Spleen (tissue), 13 donors: ENCODE results near the gene PTP4A2. TPM values are rescaled to one million over a fixed set of nuclear protein-coding genes. Genes with fewer than 3 reads are reported as not detected.
A peak's percentile ranks its signal among the peaks of the same experiment; 100 is the strongest.

Experiments
- DNase-seq: peaks from one replicate; pipeline ENCODE4 v3.0.0-alpha.2; 2020
- H3K27ac ChIP-seq, 8 donors: fragments of 200-600 bp; sonication (generic) in 7 of 8; 1 replicate in 4 of 8; 2 replicates in 4 of 8; pipeline versions ENCODE4 v1.5.0 to v1.8.0; 2016 to 2021; ENCODE audit warnings: inconsistent platforms in 4 of 8, mild to moderate bottlenecking in 4 of 8, moderate library complexity in 1 of 8
- H3K27me3 ChIP-seq, 7 donors: fragments of 200-600 bp; sonication (generic) in 6 of 7; replicated peaks in 1 of 7; 1 replicate in 4 of 7; 2 replicates in 3 of 7; pipeline versions ENCODE4 v1.5.0 to v1.8.0; 2016 to 2021; ENCODE audit warnings: inconsistent platforms in 3 of 7, mild to moderate bottlenecking in 1 of 7
- H3K36me3 ChIP-seq, 6 donors: fragments of 200-600 bp; sonication (generic) in 5 of 6; 1 replicate in 4 of 6; 2 replicates in 2 of 6; pipeline versions ENCODE4 v1.5.0 to v1.8.0; 2016 to 2021; ENCODE audit warnings: inconsistent platforms in 2 of 6
- H3K4me1 ChIP-seq, 6 donors: fragments of 200-600 bp; sonication (generic) in 5 of 6; 1 replicate in 3 of 6; 2 replicates in 3 of 6; pipeline versions ENCODE4 v1.5.0 to v1.8.0; 2016 to 2021; ENCODE audit warnings: inconsistent platforms in 3 of 6
- H3K4me3 ChIP-seq, 8 donors: fragments of 200-600 bp; sonication (generic) in 7 of 8; 1 replicate in 4 of 8; 2 replicates in 4 of 8; pipeline versions ENCODE4 v1.5.0 to v1.8.0; 2016 to 2021; ENCODE audit warnings: inconsistent platforms in 4 of 8, mild to moderate bottlenecking in 4 of 8, moderate library complexity in 2 of 8
- H3K9me3 ChIP-seq, 8 donors: fragments of 200-600 bp; sonication (generic) in 7 of 8; 1 replicate in 4 of 8; 2 replicates in 4 of 8; pipeline versions ENCODE4 v1.5.0 to v1.8.0; 2016 to 2021; ENCODE audit warnings: inconsistent platforms in 4 of 8
- POLR2A ChIP-seq, 3 donors: fragments of 450-650 bp; IDR thresholded peaks; one replicate each; pipeline ENCODE4 v1.5.1; 2017; ENCODE audit warnings: antibody characterized with exemption in 3 of 3, mild to moderate bottlenecking in 1 of 3
- POLR2AphosphoS5 ChIP-seq, 3 donors: sonication (generic); formaldehyde crosslinking; IDR thresholded peaks; one replicate each; pipeline ENCODE4 v1.5.1; 2017; ENCODE audit warnings: antibody characterized with exemption in 3 of 3
- WGBS, 5 donors: extraction: QIAGEN DNeasy Blood & Tissue Kit in 3 of 5; methylation state at CpG; one replicate each; pipeline versions ENCODE4 v1.1.5 to v1.1.7; 2013 to 2018; 5-methylcytosine and 5-hydroxymethylcytosine counted together
- intact Hi-C: fragments of 100-400 bp; cut with DNase I; formaldehyde crosslinking; loops from one replicate; pipeline ENCODE4 v1.15.0; 2023; ENCODE audit warnings: low total_unique reads
- long read RNA-seq, 2 donors: transcript quantifications; one replicate each; lab custom pipeline, GENCODE V29; 2026
- polyA plus RNA-seq, 3 donors: library from polyadenylated mRNA; stranded (reverse); fragments of 200-250 nt; gene quantifications; one replicate each; pipeline ENCODE4 v1.2.1, GENCODE V29; 2013
- total RNA-seq, 7 donors: library from RNA; depleted of rRNA in 3 of 7; stranded (reverse); fragments of >200 nt in 3 of 7; fragmentation: NEBNext Ultra II Directional in 4 of 7; extraction: Animal tissue kit (Norgen Biotek cat#: 25700) in 4 of 7; gene quantifications; one replicate each; pipeline versions ENCODE4 v1.1.0 to v1.2.1, GENCODE V29; 2016 to 2021
- TF ChIP-seq, protein P1 (sequence below), 11 experiments: fragments of 200-600 bp in 7 of 11; fragments of 450-650 bp in 4 of 11; sonication (generic) in 4 of 11; IDR thresholded peaks in 8 of 11; conservative IDR thresholded peaks in 3 of 11; 1 replicate in 7 of 11; 2 replicates in 4 of 11; pipeline versions ENCODE4 v1.4.0 to v1.8.0; 2016 to 2021; ENCODE audit warnings: antibody characterized with exemption in 11 of 11, inconsistent platforms in 4 of 11, mild to moderate bottlenecking in 1 of 11
- donor health status: healthy with polysubstance abuse.
- donor health status: DM: no; HTN: no; CAD: no; lungs with moderate emphysema.
- donor health status: DM: no; HTN: no; CAD: no.
- donor health status: Bipolar disorder and iron deficiency.
- donor health status: healthy.
- donor health status: DM: no; HTN: no; CAD: no.
- donor health status: DM: yes; HTN: yes; CAD: no.

PTP4A2 gene
- 100 to 1,000 TPM; 201 to 300 (median 254) TPM for total RNA-seq
- polyA plus RNA-seq = 100 to 1,000 TPM in 1 of 3 donors, 10 to 100 TPM in 2; 72.9 to 111 (median 94.2) TPM
- long read RNA-seq, donor 1, transcript PTP4A2-218 (5 exons, 3,353 nt) = major isoform, 101 of 224 reads
- long read RNA-seq, donor 1, transcript PTP4A2-201 (4 exons, 1,032 nt) = minor isoform, 13 of 224 reads
- long read RNA-seq, donor 1, transcript PTP4A2-221 (6 exons, 3,921 nt) = minor isoform, 34 of 224 reads
- long read RNA-seq, donor 1, transcript PTP4A2-205 (2 exons, 651 nt) = minor isoform, 5 of 224 reads
- long read RNA-seq, donor 1, partial matches to known transcripts = 66 of 224 reads
- long read RNA-seq, donor 1, other reads (novel, unspliced or antisense) = 0 of 224 reads
- long read RNA-seq, donor 2, transcript PTP4A2-221 (6 exons, 3,921 nt) = minor isoform, 37 of 169 reads
- long read RNA-seq, donor 2, transcript PTP4A2-201 (4 exons, 1,032 nt) = minor isoform, 7 of 169 reads
- long read RNA-seq, donor 2, transcript PTP4A2-218 (5 exons, 3,353 nt) = major isoform, 66 of 169 reads
- long read RNA-seq, donor 2, partial matches to known transcripts = 51 of 169 reads
- long read RNA-seq, donor 2, other reads (novel, unspliced or antisense) = 0 of 169 reads

GRCh38 chr1:31938184-31938975, at the start of gene PTP4A2:
PTP4A2 (minus strand) TSS chr1:31938368; CDS start chr1:31919065, 19,303 bp downstream.
- Histone ChIP-seq H3K9me3 (no peaks in the 10 kb centered on the region), H3K4me3 (peak within 1 kb of the TSS; percentile 43 to 89 (median 63)), H3K27ac (peak within 1 kb of the TSS; percentile 86 to 99 (median 95)), H3K27me3 (no peaks in the 10 kb centered on the region), H3K4me1 (peaks cover 60 to 90% (median 84%) of the 10 kb centered on the region in 6 donors), H3K36me3 (no peaks in the 10 kb centered on the region)
- 0 to 7% (median 1%) methylated on average over 5 to 82 of the region's 82 CpGs for WGBS, 5 donors
- TF ChIP-seq POLR2AphosphoS5 (IDR thresholded peaks at IDR 0.05) = peak; percentile 92 to 95 (median 94)
- TF ChIP-seq, protein P1, sequence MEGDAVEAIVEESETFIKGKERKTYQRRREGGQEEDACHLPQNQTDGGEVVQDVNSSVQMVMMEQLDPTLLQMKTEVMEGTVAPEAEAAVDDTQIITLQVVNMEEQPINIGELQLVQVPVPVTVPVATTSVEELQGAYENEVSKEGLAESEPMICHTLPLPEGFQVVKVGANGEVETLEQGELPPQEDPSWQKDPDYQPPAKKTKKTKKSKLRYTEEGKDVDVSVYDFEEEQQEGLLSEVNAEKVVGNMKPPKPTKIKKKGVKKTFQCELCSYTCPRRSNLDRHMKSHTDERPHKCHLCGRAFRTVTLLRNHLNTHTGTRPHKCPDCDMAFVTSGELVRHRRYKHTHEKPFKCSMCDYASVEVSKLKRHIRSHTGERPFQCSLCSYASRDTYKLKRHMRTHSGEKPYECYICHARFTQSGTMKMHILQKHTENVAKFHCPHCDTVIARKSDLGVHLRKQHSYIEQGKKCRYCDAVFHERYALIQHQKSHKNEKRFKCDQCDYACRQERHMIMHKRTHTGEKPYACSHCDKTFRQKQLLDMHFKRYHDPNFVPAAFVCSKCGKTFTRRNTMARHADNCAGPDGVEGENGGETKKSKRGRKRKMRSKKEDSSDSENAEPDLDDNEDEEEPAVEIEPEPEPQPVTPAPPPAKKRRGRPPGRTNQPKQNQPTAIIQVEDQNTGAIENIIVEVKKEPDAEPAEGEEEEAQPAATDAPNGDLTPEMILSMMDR (IDR thresholded peaks at IDR 0.05 in 8 of 11, conservative IDR thresholded peaks at IDR 0.05 in 3 of 11) = peak in 8 of 11 experiments; percentile 18 to 89 (median 70)
- TF ChIP-seq POLR2A (IDR thresholded peaks at IDR 0.05) = peak in 2 of 3 donors; percentile 71 to 92
- peak; percentile 98 for DNase-seq
- intact Hi-C loops = no loop called here

DNA sequence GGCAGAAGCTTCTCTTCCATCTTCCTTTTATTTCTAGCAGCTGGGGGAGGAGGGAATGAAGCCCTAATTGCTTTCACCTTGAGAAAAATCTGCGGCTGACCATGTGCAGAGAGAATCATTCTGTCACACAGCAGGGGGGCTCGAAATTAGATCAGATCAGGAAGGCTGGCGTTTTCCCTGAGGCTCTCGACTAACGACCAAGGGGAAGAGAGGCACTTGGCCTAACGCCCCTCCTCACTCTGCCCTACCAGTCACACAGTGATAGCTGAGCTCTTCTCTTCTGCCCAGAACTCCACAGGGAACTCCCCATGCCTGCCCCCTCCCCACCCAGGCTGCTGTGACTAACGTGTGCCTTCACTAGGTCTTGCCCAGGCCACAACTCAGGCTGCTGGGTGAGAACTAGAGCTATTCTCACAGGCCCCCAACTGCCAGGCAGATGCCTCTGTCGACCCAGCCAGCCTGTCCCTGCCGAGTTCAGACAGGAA, 49.0 kb upstream of the PTP4A2 start:
- Histone ChIP-seq H3K27ac (no peak overlapping the region), H3K36me3 (no peaks in the 10 kb centered on the region), H3K4me1 (peaks cover 11 to 42% (median 27%) of the 10 kb centered on the region in 6 donors), H3K9me3 (no peaks in the 10 kb centered on the region), H3K4me3 (no peak overlapping the region), H3K27me3 (no peaks in the 10 kb centered on the region)
- 72 to 77% (median 77%) methylated on average over 7 to 9 of the region's 9 CpGs for WGBS, 5 donors
- DNase-seq = no peak
- intact Hi-C loops = no loop called here
- TF ChIP-seq POLR2AphosphoS5 (IDR thresholded peaks at IDR 0.05) (no peak), POLR2A (IDR thresholded peaks at IDR 0.05) (no peak)
- TF ChIP-seq, protein P1 (IDR thresholded peaks at IDR 0.05 in 8 of 11, conservative IDR thresholded peaks at IDR 0.05 in 3 of 11) = no peak

GRCh38 chr1:31985430-31985829, 47.3 kb upstream of the PTP4A2 start:
- no peaks in the 10 kb centered on the region for H3K27me3 ChIP-seq
- TF ChIP-seq POLR2A (IDR thresholded peaks at IDR 0.05) = no peak
- no peak for DNase-seq
- 13 to 28% (median 20%) methylated on average over 4 of the region's 4 CpGs for WGBS, 5 donors
- intact Hi-C loops = no loop called here
- H3K27ac ChIP-seq = peak overlapping the region; percentile 47 to 74 (median 64)
- no peaks in the 10 kb centered on the region for H3K9me3 ChIP-seq
- H3K36me3 ChIP-seq = no peaks in the 10 kb centered on the region
- H3K4me1 ChIP-seq = peaks cover 29 to 59% (median 45%) of the 10 kb centered on the region in 6 donors
- H3K4me3 ChIP-seq = no peak overlapping the region
